Stimulated activated CD8-positive, alpha-beta memory T cell treated with anti-CD3 and anti-CD28 coated beads, Interleukin-15, amount 100 ng/mL, for 1 hour (primary cell): ENCODE results near the gene NXT1.
"Not testable (repeated sequence)": the region's sequence is repeated elsewhere in the genome, so short reads cannot be mapped to it uniquely, and the experiment has no call there.

Experiments used
- DNase-seq: peaks from one replicate; pipeline ENCODE4 v3.0.0-alpha.2; 2020; ENCODE audit warnings: low read depth

The NXT1 gene

DNA sequence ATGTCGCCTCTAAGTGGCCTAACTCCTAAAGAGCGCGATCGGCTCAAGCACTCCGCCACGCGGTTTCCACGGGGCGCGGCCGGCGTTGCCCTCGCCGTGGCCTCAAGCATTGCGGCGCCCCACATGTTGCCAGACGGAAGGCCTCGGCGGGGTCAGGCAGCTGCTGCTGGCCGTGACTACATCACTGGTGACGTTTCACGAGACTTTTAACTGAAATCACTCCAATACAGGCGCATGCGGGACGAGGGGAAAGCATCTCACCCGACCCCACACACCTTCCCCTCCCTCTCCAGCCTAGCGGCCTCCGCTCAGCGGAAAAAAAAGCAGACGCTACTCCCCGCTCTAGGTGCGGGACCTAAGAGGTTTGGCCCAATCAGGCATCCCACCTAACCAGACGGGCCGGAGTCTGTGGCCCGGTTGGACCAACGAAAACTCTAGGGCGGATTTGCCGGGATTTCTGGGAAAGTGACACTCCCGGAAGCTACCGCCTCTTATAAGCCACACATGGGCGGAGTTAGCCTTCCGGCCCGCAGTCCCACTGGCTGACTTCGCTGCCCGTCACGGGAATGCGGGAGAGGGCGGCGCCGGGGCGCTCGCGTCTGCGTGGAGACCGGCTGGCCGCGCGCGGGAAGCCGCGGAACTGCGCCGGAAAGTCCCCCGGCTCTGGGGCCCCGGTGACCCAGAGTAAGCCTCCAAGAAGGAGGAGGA, at the start of gene NXT1:
TSS of gene NXT1 (plus strand) at position 596 of the 708 bp plus-strand sequence. CDS start 3,251 bp downstream, outside the sequence.
- peak; percentile 90 for DNase-seq

DNA sequence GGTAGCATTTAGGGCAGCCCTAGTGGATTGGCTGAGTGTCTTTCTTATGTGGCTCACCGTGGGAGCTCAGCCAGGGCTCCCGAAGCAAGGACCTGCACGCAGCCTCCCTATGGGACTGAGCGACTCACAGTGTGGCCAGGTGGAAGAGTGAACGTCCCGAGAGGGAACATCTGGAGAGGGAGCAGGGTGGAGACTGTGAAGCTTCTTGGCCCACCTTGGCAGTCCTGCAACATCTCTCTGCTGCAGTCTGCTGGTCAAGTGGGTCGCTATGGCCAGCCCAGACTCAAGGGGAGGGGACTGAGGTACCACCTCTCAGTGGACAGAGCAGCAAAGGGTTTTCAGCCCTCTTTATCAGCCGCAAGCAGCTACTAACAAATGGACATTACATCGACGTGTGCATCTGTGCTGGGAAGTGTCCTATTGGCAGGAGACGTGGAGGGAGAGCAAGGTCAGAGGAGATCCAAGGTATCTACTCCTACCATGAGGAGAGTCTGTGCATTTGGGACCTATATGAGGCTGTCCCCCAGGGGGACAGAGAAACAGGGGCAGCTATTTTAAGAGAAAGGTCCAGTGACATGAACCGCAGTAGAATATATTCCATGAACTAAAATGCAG, 49.0 kb upstream of the NXT1 start:
- DNase-seq, result no peak

DNA sequence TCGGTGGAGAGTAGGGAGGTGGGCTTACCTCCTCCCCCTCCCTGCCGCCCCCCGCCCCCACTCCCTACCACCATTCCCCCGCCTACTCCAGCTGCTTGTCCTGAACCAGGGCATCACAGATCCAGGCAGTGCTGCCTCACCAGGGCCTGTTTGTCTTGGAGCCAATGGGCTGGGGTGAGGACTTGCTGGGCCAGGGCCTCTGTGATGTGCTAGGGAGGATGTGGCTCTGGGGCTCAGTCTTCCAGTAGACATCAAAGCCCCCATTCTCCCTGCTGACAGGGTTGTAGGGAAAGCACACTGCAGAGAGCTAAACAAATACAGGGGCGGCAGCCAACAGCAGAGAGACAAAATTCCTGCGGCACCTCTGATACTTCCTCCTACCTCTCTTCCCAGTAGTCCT, 48.2 kb upstream of the NXT1 start:
- no peak for DNase-seq

DNA sequence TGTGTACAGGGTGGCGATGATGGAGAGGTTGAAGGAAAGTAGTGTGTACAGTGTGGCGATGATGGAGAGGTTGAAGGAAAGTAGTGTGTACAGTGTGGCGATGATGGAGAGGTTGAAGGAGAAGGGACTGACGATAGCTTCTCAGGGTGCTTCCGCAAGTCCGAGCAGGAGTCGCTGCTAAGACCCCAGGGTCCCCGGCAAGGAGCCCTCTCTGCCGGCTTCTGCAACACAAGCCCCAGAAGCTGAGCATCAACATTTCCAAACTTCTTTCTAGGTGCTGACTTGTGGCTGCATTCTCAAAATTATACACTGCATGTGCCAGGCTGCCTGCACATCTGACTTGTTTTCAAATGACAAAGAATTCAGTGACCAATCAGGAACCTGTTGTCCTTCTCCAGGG, 47.8 kb upstream of the NXT1 start:
- DNase-seq, result no peak

DNA sequence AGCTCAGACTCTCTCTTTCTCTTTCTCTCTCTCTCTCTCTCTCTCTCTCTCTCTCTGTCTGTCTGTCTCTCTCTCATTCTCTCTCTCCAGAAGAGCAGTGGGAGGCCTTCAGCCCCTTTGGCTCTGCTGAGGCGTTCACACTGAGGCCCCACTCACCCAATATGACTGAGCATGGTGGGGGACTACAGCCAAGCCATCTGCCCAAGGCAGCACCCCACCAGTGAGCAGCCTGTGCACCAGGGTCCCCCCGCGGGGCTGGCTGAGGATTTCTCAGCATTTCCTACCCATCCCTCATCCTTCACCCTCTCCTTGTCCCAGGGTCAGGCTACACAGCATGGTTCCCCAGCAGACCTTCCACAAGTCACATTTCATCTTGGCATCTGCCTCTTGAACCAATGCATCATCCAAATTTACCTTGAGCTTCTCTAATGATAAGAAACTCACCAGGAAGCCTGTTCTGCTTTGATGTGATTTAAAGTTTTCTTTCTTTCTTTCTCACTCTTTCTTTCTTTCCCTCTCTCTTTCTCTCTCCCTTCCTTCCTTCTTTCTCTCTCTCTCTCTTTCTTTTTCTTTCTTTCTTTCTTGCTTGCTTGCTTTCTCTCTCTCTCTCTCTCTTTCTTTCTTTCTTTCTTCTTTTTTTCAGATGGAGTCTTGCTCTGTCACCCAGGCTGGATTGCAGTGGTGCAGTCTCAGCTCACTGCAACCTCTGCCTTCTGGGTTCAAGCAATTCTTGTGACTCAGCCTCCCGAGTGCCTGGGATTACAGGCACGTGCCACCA, 47.1 kb upstream of the NXT1 start:
- no peak for DNase-seq

DNA sequence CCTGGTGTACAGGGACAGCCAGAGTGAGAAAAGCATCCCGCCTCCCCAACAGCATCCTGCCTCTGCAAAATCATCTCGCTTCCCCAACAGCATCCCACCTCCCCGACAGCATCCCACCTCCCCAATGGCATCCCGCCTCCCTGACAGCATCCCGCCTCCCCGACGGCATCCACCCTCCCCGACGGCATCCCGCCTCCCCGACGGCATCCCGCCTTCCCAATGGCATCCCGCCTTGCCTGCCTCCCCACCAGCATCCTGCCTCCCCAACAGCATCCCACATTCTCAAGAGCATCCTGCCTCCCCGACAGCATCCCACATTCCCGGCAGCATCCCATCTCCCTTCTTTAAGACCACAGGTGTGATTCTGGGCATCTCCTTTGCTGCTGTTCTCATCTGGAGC, 46.0 kb upstream of the NXT1 start:
- DNase-seq, result no peak

DNA sequence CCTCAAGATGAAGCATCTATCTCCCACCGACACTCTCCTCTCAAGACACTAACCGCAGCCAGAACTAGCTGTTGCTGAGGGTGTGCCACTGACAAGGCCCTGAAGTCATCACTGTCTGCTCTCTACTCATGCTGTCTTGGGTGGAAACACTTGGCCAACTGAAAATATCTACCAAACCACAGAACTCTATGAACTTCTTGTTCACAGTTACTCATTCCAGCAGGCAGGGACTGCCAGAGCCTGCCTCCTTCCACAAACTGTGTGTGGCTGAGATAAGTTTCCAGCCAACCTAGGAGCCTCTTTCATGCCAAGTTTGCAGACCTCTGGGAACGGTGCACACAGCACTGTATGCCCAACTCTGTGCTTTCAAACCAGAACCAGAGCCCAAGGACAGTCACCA, 45.5 kb upstream of the NXT1 start:
- DNase-seq, result no peak

DNA sequence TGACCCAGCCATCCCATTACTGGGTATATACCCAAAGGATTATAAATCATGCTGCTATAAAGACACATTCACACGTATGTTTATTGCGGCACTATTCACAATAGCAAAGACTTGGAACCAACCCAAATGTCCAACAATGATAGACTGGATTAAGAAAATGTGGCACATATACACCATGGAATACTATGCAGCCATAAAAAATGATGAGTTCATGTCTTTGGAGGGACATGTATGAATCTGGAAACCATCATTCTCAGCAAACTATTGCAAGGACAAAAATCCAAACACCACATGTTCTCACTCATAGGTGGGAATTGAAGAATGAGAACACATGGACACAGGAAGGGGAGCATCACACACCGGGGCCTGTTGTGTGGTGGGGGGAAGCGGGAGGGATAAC, 43.2 kb upstream of the NXT1 start:
- not testable (repeated sequence) for DNase-seq

DNA sequence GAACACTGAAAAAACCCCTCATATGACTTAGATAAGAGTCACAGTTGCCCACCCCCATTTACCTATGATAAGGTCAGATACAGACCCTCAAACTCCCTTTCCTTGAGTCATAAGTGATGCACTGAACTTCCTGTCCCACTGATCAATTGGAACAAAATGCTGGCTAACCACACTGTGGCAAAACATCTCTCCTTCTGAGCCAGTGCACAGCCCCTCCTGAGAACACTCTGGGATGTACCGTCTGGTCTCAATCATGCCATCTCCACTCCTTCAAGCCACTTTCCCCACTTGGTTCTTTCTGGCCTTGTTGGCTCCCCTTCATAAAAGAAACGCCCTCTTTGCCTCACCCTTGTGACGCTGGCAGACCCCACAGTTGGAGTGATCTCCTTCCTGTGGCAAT, 42.6 kb upstream of the NXT1 start:
- no peak for DNase-seq

DNA sequence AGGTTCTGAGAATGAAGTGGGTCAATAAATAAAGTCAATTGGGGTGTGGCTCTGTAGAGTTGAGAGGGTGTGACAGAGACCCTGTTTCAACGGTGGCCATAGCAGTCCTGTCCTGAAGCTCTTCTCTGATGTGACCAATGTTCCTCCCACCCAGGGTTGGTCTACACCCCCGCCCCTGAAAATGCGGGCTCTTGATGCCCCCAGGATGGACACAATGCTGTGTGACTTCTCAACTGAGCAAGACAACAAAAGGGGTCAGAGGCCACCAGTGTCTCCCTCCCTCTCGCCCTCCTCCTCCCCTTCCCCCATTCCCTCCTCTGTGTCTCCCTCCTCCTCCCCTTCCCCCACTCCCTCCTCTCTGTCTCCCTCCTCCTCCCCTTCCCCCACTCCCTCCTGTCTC, 41.7 kb upstream of the NXT1 start:
- no peak for DNase-seq

DNA sequence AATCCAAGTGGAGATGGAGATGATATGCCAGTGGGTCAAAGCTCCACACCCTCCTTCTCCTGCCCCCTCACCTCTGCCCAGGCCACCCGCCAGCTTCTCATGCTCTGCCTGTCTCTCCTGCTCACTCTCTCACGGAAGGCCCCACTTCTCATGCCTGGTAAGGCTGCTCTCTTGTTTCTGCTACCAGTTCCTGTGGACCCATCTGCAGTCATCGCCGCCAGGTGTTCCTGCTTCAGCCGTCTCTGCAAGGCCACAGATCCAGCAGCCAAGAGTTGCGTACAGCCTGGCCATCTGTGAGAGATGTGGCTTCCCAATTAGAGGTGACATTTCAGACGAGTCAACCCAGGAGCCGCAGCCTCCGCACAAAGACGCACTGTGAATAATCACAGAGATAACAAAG, 40.8 kb upstream of the NXT1 start:
- no peak for DNase-seq

DNA sequence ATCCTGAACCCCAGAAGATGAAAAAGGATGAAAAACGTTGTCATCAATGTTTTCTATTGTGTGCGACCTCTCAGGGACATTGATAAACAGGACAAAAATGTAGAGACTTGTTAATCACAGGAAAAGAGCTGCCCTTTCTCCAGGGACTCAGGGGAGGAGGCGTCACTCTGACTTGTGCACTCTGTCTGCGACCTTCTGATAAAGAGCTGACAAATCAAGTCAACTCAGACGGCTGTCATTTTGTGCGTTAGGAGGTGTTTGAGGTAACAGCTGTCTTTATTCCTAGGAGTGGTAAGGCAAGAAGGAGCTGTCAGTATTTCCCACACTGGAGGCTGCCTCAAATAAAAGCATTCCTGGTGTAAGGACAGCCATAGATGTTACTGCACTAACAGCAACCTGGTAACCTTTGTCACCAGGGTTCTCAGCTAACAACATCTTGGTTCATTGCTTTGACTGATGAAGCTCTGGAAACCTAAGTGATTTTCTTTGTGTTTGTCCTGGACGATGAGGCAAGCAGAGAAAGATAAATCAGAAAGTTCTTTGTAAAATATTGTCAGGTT, 38.6 kb upstream of the NXT1 start:
- DNase-seq, result no peak

DNA sequence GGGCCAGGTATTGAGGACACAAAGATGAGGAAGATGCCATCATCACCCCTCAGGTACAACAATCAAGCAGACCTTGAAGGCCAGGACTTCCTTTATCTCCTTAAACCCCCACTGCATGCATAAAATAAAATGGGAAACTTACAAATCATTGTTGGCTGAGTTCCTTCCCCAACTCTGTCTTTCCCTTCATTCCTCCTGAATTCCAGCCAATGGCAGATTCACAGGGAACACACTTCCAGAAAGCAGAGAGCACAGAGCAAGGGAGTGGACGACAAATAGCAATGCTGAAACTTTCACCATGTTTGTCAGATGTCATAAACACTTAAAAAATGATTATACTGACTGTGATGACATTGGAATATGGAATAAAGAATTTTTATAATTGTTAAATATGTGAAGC, 37.3 kb upstream of the NXT1 start:
- DNase-seq, result no peak

DNA sequence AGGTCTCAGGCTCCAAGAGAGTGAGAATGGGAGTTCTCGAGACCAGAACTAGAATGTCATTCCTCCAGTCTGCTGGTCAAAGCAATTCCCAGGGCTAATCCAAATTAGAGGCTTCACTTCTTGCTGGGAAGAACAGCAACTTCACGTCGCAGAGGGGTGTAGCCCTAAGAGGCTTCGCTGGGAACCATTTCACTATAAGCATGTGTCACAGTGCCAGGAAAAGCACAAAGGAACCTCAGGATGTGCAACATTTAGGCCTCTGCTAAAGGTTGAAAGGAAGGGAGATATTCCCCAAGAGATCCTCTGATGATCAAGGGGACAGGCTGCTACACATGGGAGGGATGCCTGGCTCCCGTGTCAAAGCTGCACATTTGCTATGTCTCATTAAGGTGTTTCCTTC, 35.9 kb upstream of the NXT1 start:
- DNase-seq, result no peak

DNA sequence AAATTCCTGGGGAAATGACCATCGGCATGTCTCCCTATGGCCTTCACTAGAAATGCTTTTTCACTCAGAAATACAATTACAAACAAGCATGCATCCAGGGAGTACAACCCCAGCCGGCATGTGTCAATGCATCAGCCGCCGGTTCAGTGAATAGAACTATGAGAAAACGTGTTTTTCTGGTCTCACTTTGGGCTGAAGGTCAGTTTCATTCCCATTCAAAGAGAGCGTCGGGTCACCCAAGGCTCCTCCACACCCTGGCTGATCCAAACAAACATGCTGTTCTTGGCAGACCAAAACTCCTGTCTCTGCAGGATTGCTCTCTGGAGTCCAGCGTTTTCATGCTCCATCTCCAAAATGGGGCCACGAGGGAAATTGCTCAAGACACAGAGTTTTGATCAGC, 35.5 kb upstream of the NXT1 start:
- DNase-seq, result no peak

DNA sequence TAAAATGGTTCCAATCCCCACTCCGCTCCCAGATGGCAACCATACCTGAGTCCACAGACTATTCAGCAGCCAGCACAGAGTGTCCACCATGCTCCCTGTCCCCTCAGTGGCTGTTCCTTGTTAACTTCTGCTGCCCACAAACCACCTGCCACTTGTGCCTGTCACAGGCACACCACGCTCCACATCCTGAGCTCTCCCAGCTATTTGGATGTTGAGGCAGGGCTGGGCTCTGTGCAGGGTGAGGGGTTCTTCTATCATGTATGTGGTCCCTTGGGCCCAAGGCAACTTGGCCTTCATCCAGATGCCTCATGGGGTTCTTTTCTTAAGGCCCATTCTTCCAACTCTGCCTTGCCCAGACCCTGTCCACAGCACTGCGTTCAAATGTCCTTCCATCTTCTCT, 34.0 kb upstream of the NXT1 start:
- DNase-seq, result no peak

DNA sequence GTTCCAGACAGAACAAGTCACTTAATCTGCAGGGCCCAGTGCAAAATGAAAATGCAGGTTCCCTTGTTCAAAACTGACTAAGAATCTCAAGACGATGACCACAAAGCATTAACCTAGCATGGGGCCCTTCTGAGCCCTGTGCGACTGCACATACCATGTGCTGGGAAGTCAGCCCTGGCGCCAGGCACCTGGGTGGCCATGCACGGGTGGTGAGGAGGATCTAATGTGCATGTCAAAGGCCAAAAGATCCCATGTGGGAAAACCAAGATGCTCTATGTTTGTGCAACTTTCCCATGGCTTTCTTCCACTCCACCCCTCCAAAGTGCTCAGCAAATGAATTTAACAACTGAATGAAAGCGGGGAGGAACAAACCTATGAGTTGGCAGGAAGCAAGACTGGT, 33.5 kb upstream of the NXT1 start:
- no peak for DNase-seq

DNA sequence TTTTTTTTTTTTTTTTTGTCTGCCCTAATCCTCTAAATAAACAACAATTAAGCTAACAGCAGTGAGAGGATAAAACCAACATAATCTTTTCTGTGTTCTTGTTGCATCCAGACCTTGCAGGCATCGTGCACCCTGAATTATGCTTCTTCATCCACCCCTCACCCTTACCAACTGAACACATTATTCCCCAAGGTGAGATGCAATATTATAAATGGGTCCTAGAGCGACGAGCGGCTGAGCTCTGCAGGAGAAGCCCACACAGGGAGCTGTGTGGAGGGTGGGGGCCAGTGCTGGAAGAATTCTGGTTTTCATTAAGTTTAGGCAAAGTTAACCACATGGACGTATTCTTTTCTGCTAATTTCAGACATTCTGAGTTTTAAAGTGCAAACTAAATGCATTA, 32.2 kb upstream of the NXT1 start:
- no peak for DNase-seq

DNA sequence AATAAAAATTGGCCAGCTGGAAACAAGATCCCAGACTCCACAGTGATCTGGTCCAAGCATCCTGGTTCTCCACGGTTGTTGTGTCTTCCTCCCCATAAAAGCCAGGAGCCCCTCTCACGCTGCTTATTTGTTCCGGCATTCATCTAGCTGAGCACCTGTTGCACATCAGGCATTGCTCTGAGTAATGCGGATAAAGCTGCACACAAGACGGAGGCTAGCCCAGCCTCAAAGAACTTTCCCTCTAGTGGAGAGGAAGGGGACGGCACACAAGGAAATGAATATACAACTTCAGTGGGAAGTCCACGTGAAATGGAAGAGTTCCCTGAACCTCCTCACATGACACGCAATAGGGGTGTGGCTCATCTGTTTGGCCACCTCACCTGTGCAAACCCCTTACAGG, 30.3 kb upstream of the NXT1 start:
- DNase-seq, result no peak

DNA sequence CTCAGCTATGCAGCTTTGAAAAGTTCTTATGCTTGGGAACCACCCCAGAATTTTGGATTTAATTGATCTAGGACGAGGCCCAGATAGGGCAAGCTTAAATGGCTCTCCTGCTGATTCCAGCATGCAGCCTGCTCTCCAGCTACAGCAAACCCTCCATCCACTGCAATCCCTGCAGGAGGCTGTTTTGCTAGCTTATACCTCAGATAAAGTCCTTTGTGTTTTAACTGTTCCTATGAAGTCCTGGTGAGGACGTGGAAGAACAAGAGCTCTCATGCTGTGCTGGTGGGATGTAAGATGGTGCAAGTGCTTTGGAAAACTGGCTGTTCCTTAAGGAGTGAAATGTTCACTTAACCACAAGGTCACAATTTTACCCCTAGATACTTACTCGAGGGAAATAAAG, 25.5 kb upstream of the NXT1 start:
- no peak for DNase-seq

DNA sequence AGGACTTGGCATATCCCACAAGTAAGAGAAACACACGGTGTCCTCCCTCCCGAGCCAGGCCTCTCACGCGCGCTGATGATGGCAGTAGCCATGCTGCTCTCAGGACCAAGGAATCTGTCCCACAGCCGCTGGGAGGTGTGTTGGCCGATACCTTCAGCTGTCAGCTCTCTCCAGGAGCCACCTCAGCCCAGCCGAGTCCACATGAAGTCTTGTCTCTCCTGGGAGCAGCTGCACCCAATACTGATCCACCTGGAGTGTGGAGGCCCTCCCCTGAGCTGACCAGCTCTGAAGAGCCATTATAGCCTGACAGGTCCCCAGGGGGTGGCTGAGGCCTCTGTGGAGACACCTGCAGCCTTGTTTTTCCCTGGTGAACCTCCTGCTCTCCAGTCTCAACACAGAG, 23.8 kb upstream of the NXT1 start:
- no peak for DNase-seq

DNA sequence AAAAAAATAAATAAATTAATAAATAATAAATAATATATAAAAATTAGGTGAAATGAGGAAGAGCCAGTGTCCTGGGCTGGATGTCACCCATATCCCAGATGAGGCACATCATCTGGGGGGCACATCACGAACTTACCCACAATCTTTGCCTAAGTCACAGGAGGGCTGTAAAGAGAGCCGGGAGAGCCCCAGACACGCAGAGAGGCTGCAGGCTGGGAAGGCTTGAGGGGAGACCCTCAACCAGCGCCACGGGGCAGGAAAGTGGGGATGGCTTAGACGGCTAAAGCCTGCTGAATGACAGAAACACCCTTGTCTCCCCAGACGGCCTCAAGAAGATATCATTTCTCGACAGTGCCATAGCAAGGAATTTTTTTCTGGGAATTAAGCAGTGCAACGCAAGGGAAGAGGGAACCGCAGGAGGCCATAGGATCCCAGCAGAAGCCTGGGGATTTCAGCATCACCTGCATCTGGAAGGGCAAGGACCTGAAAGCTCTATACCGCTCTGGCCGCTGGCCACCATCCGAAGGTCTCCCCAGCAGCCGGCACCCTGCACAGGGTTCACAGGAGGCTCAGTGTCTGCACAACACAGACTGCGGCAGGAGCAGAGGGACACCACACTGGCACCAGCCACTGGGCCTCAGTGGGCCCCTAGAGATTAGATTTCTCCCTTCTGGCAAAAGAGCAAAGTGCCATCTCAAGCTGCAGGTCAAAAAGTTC, 22.8 kb upstream of the NXT1 start:
- no peak for DNase-seq
